ENCODE results near the gene SCEL. TPM values are rescaled to one million over a fixed set of nuclear protein-coding genes. Genes with fewer than 3 reads are reported as not detected.

Gene SCEL
- total and polyA plus RNA-seq, 4 donors: 0.18 to 0.25 TPM; not detected in 2

DNA sequence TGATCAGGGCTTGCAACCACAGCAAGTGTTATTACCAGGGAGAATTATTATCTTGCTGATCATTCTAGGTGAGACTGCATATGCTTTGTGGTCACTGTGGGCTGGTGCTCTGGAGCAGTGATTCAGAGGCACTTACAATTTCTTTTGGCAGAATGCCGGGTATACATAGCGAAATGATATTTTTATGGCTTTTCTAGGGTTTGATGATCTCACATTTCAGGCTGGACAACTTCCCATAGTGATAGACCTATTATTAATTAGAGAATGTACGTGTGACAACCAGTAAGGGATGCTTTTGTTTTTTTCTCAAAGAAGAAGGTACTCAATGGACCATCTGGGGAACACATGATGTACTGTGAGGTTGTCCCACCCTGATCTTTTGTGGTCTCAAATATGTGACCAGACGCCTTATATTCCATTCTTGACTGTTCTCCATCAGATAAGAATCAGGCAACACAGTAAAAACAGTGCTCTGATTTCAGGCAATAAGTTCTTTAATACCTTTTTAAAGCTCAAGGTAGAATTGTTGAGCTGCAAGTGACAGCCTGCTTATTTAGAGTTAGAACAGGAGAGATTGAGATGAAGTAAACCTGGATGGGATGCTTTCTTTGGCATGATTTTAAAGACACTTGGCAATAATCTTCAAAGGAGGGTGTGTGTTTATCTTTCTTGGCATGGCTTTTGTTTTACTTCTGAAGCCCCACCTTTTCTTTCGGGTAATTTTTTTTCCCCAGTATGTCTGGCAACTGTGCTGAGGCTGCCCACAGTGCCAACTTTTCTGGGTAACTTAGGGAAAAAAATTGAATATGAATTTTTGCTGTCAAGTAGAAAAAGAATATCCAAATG is 27.4 kb upstream of the SCEL start:
- Histone ChIP-seq H3K4me1 (ENCODE audit: control insufficient read depth in 1 of 2, insufficient read depth in 2 of 2, low read length in 2 of 2) (peaks cover 0 to 4% of the 10 kb centered on the region in 2 donors), H3K27me3 (ENCODE audit: control insufficient read depth in 1 of 2, insufficient read depth in 2 of 2, low read length in 1 of 2) (no peaks in the 10 kb centered on the region), H3K9me3 (ENCODE audit: control insufficient read depth, low read length) (no peaks in the 10 kb centered on the region), H3K36me3 (ENCODE audit: control insufficient read depth in 1 of 2, insufficient read depth in 2 of 2, low read length in 1 of 2) (no peaks in the 10 kb centered on the region), H3K4me3 (ENCODE audit: low read length in 2 of 2) (no peak overlapping the region), H3K27ac (ENCODE audit: low read depth in 1 of 2, low read length in 2 of 2) (no peak overlapping the region)
- no peak for ATAC-seq (ENCODE audit: low FRiP score)
- WGBS, 2 donors: 1 to 4% methylated on average over 5 of the region's 5 CpGs
- intact Hi-C loops (cut with DNase I): no loop called here
- DNase-seq: no peak

DNA sequence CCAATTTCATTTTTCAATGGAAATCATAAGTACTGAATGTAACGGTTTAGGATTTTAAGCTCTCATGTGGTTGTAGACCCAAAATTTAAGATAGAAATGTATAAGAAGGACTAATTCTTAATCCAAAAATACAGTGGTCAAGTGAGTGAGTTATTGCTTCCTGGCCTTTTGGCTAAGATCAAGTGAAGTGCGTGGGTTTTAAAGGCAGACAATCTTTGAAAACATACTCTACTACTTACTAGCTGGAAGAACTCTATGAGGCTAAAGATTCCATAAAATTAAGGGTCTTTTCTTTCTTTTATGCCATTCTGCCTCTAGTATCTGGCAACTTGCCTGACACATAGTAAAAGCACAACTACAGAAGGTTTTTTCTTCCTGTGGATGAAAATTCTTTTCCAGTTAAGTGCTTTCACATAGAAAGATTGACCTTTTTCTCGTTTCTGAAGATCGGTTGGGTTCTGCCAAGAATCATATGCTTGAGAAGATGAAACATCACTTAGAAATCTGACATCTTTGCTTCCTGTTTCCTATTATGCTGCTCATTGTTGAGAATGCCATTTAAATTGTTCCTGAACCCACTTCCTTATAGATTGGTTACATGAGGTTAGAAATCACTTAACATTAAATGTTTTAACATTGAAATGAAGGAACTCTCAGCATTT is 26.4 kb upstream of the SCEL start:
- no peaks in the 10 kb centered on the region for H3K36me3 ChIP-seq (ENCODE audit: control insufficient read depth in 1 of 2, insufficient read depth in 2 of 2, low read length in 1 of 2)
- H3K9me3 ChIP-seq (ENCODE audit: control insufficient read depth, low read length): no peaks in the 10 kb centered on the region
- DNase-seq (no peak), ATAC-seq (ENCODE audit: low FRiP score) (no peak)
- WGBS, 2 donors: 2 to 9% methylated on average over 4 of the region's 4 CpGs
- H3K4me1 ChIP-seq (ENCODE audit: control insufficient read depth in 1 of 2, insufficient read depth in 2 of 2, low read length in 2 of 2): peaks cover 0 to 4% of the 10 kb centered on the region in 2 donors
- no peaks in the 10 kb centered on the region for H3K27me3 ChIP-seq (ENCODE audit: control insufficient read depth in 1 of 2, insufficient read depth in 2 of 2, low read length in 1 of 2)
- no peak overlapping the region for H3K4me3 ChIP-seq (ENCODE audit: low read length in 2 of 2)
- intact Hi-C loops (cut with DNase I): no loop called here
- no peak overlapping the region for H3K27ac ChIP-seq (ENCODE audit: low read depth in 1 of 2, low read length in 2 of 2)

DNA sequence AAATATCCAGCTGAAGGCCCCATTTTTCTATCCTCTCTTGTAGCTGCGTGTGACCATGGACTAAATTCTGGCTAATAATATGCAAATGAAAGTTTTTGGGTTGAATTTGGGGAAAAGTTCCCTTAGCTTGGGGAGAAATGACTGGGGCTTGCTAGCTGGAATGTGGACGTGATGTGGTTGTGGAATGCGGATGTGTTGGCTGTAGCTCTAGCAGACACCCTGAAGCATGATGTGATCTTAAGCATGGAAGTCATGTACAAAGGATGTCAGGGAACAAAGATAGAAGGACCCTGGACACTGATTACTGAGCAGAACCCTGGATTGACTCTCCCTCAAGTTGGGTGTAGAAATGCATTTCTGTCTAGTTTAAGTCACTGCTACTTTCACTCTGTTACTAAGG is 25.4 kb upstream of the SCEL start:
- H3K9me3 ChIP-seq (ENCODE audit: control insufficient read depth, low read length): no peaks in the 10 kb centered on the region
- H3K4me1 ChIP-seq (ENCODE audit: control insufficient read depth in 1 of 2, insufficient read depth in 2 of 2, low read length in 2 of 2): peaks cover 0 to 4% of the 10 kb centered on the region in 2 donors
- H3K36me3 ChIP-seq (ENCODE audit: control insufficient read depth in 1 of 2, insufficient read depth in 2 of 2, low read length in 1 of 2): no peaks in the 10 kb centered on the region
- no peaks in the 10 kb centered on the region for H3K27me3 ChIP-seq (ENCODE audit: control insufficient read depth in 1 of 2, insufficient read depth in 2 of 2, low read length in 1 of 2)
- ATAC-seq (ENCODE audit: low FRiP score) (no peak), DNase-seq (no peak)
- no peak overlapping the region for H3K4me3 ChIP-seq (ENCODE audit: low read length in 2 of 2)
- intact Hi-C loops (cut with DNase I): no loop called here
- WGBS, 2 donors: 84 to 85% methylated on average over 3 of the region's 3 CpGs
- no peak overlapping the region for H3K27ac ChIP-seq (ENCODE audit: low read depth in 1 of 2, low read length in 2 of 2)

DNA sequence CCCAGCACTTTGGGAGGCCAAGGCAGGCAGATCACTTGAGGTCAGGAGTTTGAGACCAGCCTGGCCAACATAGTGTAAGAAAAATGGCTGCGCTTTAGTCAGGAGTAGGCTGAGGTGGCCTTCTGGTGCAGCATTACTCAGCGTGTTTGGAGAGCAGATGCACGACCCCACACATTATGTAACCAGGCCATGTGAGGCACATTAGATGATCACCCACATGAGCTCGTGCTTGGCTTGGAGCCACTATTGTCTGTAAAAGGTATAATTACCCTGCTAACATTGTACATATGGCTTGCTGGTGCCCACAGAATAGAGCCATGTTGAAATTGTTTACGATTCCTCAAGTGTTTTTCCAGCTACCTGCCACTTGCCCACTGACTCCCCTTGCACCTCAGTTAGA is 24.0 kb upstream of the SCEL start:
- H3K27ac ChIP-seq (ENCODE audit: low read depth in 1 of 2, low read length in 2 of 2): no peak overlapping the region
- 78 to 86% methylated on average over 5 of the region's 5 CpGs for WGBS, 2 donors
- peaks cover 0 to 4% of the 10 kb centered on the region in 2 donors for H3K4me1 ChIP-seq (ENCODE audit: control insufficient read depth in 1 of 2, insufficient read depth in 2 of 2, low read length in 2 of 2)
- DNase-seq (no peak), ATAC-seq (ENCODE audit: low FRiP score) (no peak)
- intact Hi-C loops (cut with DNase I): no loop called here
- H3K36me3 ChIP-seq (ENCODE audit: control insufficient read depth in 1 of 2, insufficient read depth in 2 of 2, low read length in 1 of 2): no peaks in the 10 kb centered on the region
- H3K9me3 ChIP-seq (ENCODE audit: control insufficient read depth, low read length): no peaks in the 10 kb centered on the region
- H3K4me3 ChIP-seq (ENCODE audit: low read length in 2 of 2): no peak overlapping the region
- H3K27me3 ChIP-seq (ENCODE audit: control insufficient read depth in 1 of 2, insufficient read depth in 2 of 2, low read length in 1 of 2): no peaks in the 10 kb centered on the region

DNA sequence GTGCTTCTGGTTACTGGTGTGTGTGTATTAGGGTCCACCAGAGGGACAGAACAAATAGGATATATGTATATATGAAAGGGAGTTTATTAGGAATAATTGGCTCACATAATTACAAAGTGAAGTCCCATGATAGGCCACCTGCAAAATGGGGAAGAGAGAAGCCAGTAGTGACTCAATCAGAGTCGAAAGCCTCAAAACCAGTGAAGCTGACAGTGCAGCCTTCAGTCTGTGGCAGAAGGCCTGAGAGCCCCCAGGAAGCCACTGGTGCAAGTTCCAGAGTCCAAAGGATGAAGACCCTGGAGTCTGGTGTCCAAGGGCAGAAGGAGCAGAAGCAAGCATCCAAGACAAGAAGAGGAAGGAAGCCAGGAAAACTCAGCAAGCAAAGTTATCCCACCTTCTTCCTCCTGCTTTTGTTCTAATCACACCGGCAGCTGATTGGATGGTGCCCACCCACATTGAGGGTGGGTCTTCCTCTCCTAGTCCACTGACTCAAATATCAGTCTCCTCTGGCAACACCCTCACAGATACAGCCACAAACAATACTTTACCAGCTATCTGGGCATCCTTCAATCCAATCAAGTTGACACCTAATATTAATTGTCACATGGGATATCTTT is 21.7 kb upstream of the SCEL start:
- Histone ChIP-seq H3K4me1 (ENCODE audit: control insufficient read depth in 1 of 2, insufficient read depth in 2 of 2, low read length in 2 of 2) (no peaks in the 10 kb centered on the region), H3K4me3 (ENCODE audit: low read length in 2 of 2) (no peak overlapping the region), H3K27ac (ENCODE audit: low read depth in 1 of 2, low read length in 2 of 2) (no peak overlapping the region), H3K9me3 (ENCODE audit: control insufficient read depth, low read length) (no peaks in the 10 kb centered on the region), H3K27me3 (ENCODE audit: control insufficient read depth in 1 of 2, insufficient read depth in 2 of 2, low read length in 1 of 2) (no peaks in the 10 kb centered on the region), H3K36me3 (ENCODE audit: control insufficient read depth in 1 of 2, insufficient read depth in 2 of 2, low read length in 1 of 2) (no peaks in the 10 kb centered on the region)
- DNase-seq: no peak
- WGBS, 2 donors: 92 to 95% methylated on average over 2 of the region's 2 CpGs
- intact Hi-C loops (cut with DNase I): no loop called here
- ATAC-seq (ENCODE audit: low FRiP score): no peak

DNA sequence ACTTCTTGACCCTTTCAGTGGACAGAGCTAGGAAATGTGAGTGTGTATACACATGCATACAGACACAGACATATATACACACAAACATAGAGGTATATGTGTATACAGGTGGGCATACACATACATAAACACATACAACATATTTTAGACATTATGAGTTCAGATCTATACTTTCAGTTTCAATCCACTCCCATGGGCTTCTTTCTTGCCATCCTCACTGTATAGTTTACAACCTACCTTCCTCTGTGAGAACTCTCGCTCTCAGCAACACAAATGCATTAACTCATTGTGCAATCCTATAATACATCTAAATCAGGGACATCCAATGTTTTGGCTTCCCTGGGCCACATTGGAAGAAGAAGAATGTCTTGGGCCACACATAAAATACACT is 21.2 kb upstream of the SCEL start:
- WGBS, 2 donors: 59 to 92% methylated on average over 1 of the region's 1 CpG

DNA sequence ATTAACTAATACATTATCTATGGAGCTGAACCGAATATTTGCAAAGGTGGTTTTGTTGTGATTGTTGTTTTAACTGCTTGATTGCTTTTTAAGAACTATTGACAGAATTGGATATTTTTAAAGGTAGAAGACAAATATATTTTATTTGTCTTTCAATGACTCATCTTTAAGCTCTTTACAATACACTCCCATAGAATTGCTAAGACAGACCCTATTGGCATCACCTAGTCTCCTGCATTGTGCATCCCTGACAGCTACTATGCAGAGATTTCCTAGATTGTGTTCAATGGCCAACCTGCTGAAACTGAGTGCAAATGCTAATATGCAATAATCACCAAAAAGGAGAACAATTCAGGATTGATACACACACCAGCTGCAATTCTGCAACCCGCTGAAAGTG is 19.7 kb upstream of the SCEL start:
- no peaks in the 10 kb centered on the region for H3K27me3 ChIP-seq (ENCODE audit: control insufficient read depth in 1 of 2, insufficient read depth in 2 of 2, low read length in 1 of 2)
- ATAC-seq (ENCODE audit: low FRiP score): no peak
- H3K4me3 ChIP-seq (ENCODE audit: low read length in 2 of 2): no peak overlapping the region
- 83 to 84% methylated on average over 2 of the region's 2 CpGs for WGBS, 2 donors
- H3K27ac ChIP-seq (ENCODE audit: low read depth in 1 of 2, low read length in 2 of 2): no peak overlapping the region
- no peaks in the 10 kb centered on the region for H3K4me1 ChIP-seq (ENCODE audit: control insufficient read depth in 1 of 2, insufficient read depth in 2 of 2, low read length in 2 of 2)
- intact Hi-C loops (cut with DNase I): no loop called here
- no peaks in the 10 kb centered on the region for H3K9me3 ChIP-seq (ENCODE audit: control insufficient read depth, low read length)
- H3K36me3 ChIP-seq (ENCODE audit: control insufficient read depth in 1 of 2, insufficient read depth in 2 of 2, low read length in 1 of 2): no peaks in the 10 kb centered on the region
- DNase-seq: no peak

More for the DNA sequence above, 21.2 kb upstream of the SCEL start:
- no peaks in the 10 kb centered on the region for H3K4me1 ChIP-seq (ENCODE audit: control insufficient read depth in 1 of 2, insufficient read depth in 2 of 2, low read length in 2 of 2)
- ATAC-seq (ENCODE audit: low FRiP score) (no peak), DNase-seq (no peak)
- intact Hi-C loops (cut with DNase I): no loop called here
- no peak overlapping the region for H3K4me3 ChIP-seq (ENCODE audit: low read length in 2 of 2)
- no peaks in the 10 kb centered on the region for H3K9me3 ChIP-seq (ENCODE audit: control insufficient read depth, low read length)
- H3K27ac ChIP-seq (ENCODE audit: low read depth in 1 of 2, low read length in 2 of 2): no peak overlapping the region
- no peaks in the 10 kb centered on the region for H3K36me3 ChIP-seq (ENCODE audit: control insufficient read depth in 1 of 2, insufficient read depth in 2 of 2, low read length in 1 of 2)
- H3K27me3 ChIP-seq (ENCODE audit: control insufficient read depth in 1 of 2, insufficient read depth in 2 of 2, low read length in 1 of 2): no peaks in the 10 kb centered on the region

DNA sequence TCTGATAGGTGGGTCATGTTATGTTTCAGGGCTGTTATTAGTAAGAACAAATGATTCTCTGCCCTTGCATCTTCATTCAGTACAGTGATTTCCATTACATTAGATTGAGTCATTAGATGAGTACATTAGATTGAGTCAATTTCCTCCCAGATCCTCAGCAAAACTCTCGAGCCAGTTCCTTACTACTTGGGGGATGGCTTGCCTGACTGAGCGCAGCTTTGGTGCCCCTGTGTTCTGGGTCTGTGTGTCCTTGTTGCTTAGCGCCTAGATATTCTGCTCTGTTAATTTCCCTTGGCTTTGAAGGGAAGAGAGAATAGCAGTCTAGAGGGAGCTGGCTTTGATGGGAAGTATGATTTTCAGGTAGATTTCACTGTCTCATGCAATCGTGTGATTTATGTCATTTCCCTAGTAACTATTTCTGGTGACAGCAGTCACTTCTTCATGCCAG is 19.1 kb upstream of the SCEL start:
- DNase-seq (no peak), ATAC-seq (ENCODE audit: low FRiP score) (peak; percentile 38)
- Histone ChIP-seq H3K4me3 (ENCODE audit: low read length in 2 of 2) (no peak overlapping the region), H3K36me3 (ENCODE audit: control insufficient read depth in 1 of 2, insufficient read depth in 2 of 2, low read length in 1 of 2) (no peaks in the 10 kb centered on the region), H3K27ac (ENCODE audit: low read depth in 1 of 2, low read length in 2 of 2) (no peak overlapping the region), H3K9me3 (ENCODE audit: control insufficient read depth, low read length) (no peaks in the 10 kb centered on the region), H3K4me1 (ENCODE audit: control insufficient read depth in 1 of 2, insufficient read depth in 2 of 2, low read length in 2 of 2) (no peaks in the 10 kb centered on the region), H3K27me3 (ENCODE audit: control insufficient read depth in 1 of 2, insufficient read depth in 2 of 2, low read length in 1 of 2) (no peaks in the 10 kb centered on the region)
- WGBS, 2 donors: 69 to 70% methylated on average over 4 of the region's 4 CpGs
- intact Hi-C loops (cut with DNase I): no loop called here
